Measurements from ENCODE around the gene LEO1.

The LEO1 gene

GRCh38 chr15:51924156-51925068 is 47.2 kb downstream of the LEO1 start:
- no peak for FAIRE-seq

GRCh38 chr15:51917493-51917892 is 54.1 kb downstream of the LEO1 start:
- FAIRE-seq = no peak

GRCh38 chr15:51912528-51912927 is 59.0 kb downstream of the LEO1 start:
- no peak for FAIRE-seq

GRCh38 chr15:51909584-51909983 is 62.0 kb downstream of the LEO1 start:
- no peak for FAIRE-seq

GRCh38 chr15:51908316-51908715 is 63.3 kb downstream of the LEO1 start:
- FAIRE-seq = no peak

GRCh38 chr15:51907136-51907862 is 64.3 kb downstream of the LEO1 start:
- no peak for FAIRE-seq

GRCh38 chr15:51904931-51905330 is 66.6 kb downstream of the LEO1 start:
- no peak for FAIRE-seq

GRCh38 chr15:51904421-51904820 is 67.2 kb downstream of the LEO1 start:
- no peak for FAIRE-seq

GRCh38 chr15:51889486-51889885 is 82.1 kb downstream of the LEO1 start:
- FAIRE-seq = no peak

GRCh38 chr15:51888593-51889195 is 82.9 kb downstream of the LEO1 start:
- FAIRE-seq = peak; percentile 94

All from G401.6 (cell line).